Measurements from ENCODE around the gene PVALEF.

GRCh38 chr17:81193051-81193410 is 27.7 kb downstream of the PVALEF start:
- TF ChIP-seq CTCF (conservative IDR thresholded peaks at IDR 0.05 in 1 of 2, IDR thresholded peaks at IDR 0.05 in 1 of 2; ENCODE audit: low read depth in 1 of 2, low read length in 2 of 2) (no peak), EZH2 (IDR thresholded peaks at IDR 0.05; ENCODE audit: low read length, missing control alignments) (no peak)
